22Rv1 (cell line): ENCODE data around the gene TRAK1.

Experiments used
- ZFX ChIP-seq: fragments of 450-650 bp; IDR thresholded peaks from 2 replicates; pipeline ENCODE4 v1.6.1; 2017; ENCODE audit warnings: antibody characterized with exemption, borderline replicate concordance
- TF ChIP-seq, protein P1 (sequence below): fragments of 450-650 bp; IDR thresholded peaks from 2 replicates; pipeline ENCODE4 v1.5.1; 2017; ENCODE audit warnings: mild to moderate bottlenecking

DNA sequence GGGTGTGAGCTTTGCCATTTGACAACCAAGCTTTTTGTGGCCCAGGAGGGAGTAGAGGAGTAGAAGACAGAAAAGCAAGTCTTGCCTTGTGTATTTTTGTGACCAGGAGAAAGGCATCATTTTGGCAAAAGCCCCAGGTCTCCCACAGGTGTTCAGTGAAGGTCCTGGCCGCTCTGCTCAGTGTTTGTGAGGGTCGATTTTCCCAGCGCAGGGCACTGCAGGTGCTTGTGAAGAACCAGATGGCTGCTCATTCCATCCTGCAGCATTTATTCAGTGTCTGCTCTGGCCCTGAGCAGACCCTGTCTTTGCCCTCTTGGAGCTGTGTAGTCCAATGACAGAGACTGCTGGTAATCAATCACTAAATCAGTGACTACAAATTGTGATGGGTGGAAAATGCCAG lies 19.5 kb downstream of the TRAK1 start:
- TF ChIP-seq, protein P1, sequence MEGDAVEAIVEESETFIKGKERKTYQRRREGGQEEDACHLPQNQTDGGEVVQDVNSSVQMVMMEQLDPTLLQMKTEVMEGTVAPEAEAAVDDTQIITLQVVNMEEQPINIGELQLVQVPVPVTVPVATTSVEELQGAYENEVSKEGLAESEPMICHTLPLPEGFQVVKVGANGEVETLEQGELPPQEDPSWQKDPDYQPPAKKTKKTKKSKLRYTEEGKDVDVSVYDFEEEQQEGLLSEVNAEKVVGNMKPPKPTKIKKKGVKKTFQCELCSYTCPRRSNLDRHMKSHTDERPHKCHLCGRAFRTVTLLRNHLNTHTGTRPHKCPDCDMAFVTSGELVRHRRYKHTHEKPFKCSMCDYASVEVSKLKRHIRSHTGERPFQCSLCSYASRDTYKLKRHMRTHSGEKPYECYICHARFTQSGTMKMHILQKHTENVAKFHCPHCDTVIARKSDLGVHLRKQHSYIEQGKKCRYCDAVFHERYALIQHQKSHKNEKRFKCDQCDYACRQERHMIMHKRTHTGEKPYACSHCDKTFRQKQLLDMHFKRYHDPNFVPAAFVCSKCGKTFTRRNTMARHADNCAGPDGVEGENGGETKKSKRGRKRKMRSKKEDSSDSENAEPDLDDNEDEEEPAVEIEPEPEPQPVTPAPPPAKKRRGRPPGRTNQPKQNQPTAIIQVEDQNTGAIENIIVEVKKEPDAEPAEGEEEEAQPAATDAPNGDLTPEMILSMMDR, result no peak
- TF ChIP-seq ZFX, result no peak
